ENCODE results near the gene LIMS2.

DNA sequence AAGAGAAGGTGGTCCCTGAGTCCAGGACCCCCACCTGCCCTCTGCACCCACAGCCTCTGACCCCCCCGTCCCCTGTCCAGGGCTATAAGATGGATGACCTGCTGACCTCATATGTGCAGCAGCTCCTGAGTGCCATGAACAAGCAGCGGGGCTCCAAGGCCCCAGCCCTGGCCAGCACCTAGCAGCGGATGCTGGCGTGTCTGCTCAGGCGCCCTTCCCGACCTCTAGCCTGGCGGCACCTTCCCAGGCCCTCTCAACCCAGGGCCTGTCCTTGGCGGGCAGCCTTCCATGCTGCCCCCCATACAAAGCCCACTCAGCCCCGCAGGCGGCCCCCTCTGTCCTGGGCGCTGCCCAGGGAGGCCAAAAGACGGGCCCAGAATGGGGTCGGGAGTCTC lies 38.1 kb downstream of the LIMS2 start:
- TF ChIP-seq GATA2 (IDR thresholded peaks at IDR 0.05; ENCODE audit: low read depth, low read length) (no peak), GATA3 (IDR thresholded peaks at IDR 0.05; ENCODE audit: low read depth, low read length) (no peak)

Data from SH-SY5Y (cell line).